ENCODE measurements around the gene CTNNA3. TPM values are rescaled to one million over a fixed set of nuclear protein-coding genes. Genes with fewer than 3 reads are reported as not detected.

CTNNA3 gene
- total RNA-seq, 4 donors from 2014 or later, result 0.68 to 75.2 (median 1.4) TPM

- TF ChIP-seq EP300 (IDR thresholded peaks at IDR 0.05; ENCODE audit: low read depth), result no peak
- no peak for TF ChIP-seq POLR2AphosphoS5 (IDR thresholded peaks at IDR 0.05)
- no peak for TF ChIP-seq POLR2A (IDR thresholded peaks at IDR 0.05)
- TF ChIP-seq CTCF (IDR thresholded peaks at IDR 0.05), result no peak
- WGBS, 2 donors (ENCODE audit: low coverage in 1 of 2), result 43 to 53% methylated on average over 1 of the region's 1 CpG
- Histone ChIP-seq H3K36me3 (no peaks in the 10 kb centered on the region), H3K4me3 (no peak overlapping the region), H3K9me3 (peaks cover 0 to 3% of the 10 kb centered on the region in 2 donors), H3K27me3 (no peaks in the 10 kb centered on the region), H3K4me1 (no peaks in the 10 kb centered on the region), H3K27ac (no peak overlapping the region)
- DNase-seq, result no peak
- intact Hi-C loops (cut with DNase I; ENCODE audit: low total_unique reads), result no loop called here
- in situ Hi-C loops (cut with MboI; ENCODE audit: low pct_ligation_motif_present in 1 of 4, low pct_unique_long_range_greater_than_20kb in 1 of 4, low sequenced_read_pairs in 3 of 4), result no loop called here
These were observed 1650.1 kb downstream of the CTNNA3 start for GRCh38 chr10:66045859-66046258.

- Histone ChIP-seq H3K27ac (no peak overlapping the region), H3K27me3 (no peaks in the 10 kb centered on the region), H3K9me3 (peaks cover 0 to 3% of the 10 kb centered on the region in 2 donors), H3K36me3 (no peaks in the 10 kb centered on the region), H3K4me1 (no peaks in the 10 kb centered on the region), H3K4me3 (no peak overlapping the region)
- intact Hi-C loops (cut with DNase I; ENCODE audit: low total_unique reads) (no loop called here), in situ Hi-C loops (cut with MboI; ENCODE audit: low pct_ligation_motif_present in 1 of 4, low pct_unique_long_range_greater_than_20kb in 1 of 4, low sequenced_read_pairs in 3 of 4) (no loop called here)
- DNase-seq, result no peak
- TF ChIP-seq POLR2AphosphoS5 (IDR thresholded peaks at IDR 0.05) (no peak), EP300 (IDR thresholded peaks at IDR 0.05; ENCODE audit: low read depth) (no peak), CTCF (IDR thresholded peaks at IDR 0.05) (no peak), POLR2A (IDR thresholded peaks at IDR 0.05) (no peak)
- 73 to 81% methylated on average over 3 of the region's 3 CpGs for WGBS, 2 donors (ENCODE audit: low coverage in 1 of 2)
These were observed 1654.2 kb downstream of the CTNNA3 start for GRCh38 chr10:66041771-66042170.

GRCh38 chr10:66038623-66039022, 1657.4 kb downstream of the CTNNA3 start:
- H3K27me3 ChIP-seq, result no peaks in the 10 kb centered on the region
- no peak overlapping the region for H3K4me3 ChIP-seq
- no peak overlapping the region for H3K27ac ChIP-seq
- TF ChIP-seq EP300 (IDR thresholded peaks at IDR 0.05; ENCODE audit: low read depth) (no peak), POLR2A (IDR thresholded peaks at IDR 0.05) (no peak)
- DNase-seq, result no peak
- H3K4me1 ChIP-seq, result no peaks in the 10 kb centered on the region
- intact Hi-C loops (cut with DNase I; ENCODE audit: low total_unique reads) (no loop called here), in situ Hi-C loops (cut with MboI; ENCODE audit: low pct_ligation_motif_present in 1 of 4, low pct_unique_long_range_greater_than_20kb in 1 of 4, low sequenced_read_pairs in 3 of 4) (no loop called here)
- no peaks in the 10 kb centered on the region for H3K36me3 ChIP-seq
- 80 to 88% methylated on average over 1 of the region's 1 CpG for WGBS, 2 donors (ENCODE audit: low coverage in 1 of 2)
- no peaks in the 10 kb centered on the region for H3K9me3 ChIP-seq

GRCh38 chr10:66026321-66026720, 1669.7 kb downstream of the CTNNA3 start:
- TF ChIP-seq POLR2A (IDR thresholded peaks at IDR 0.05), result no peak
- in situ Hi-C loops (cut with MboI; ENCODE audit: low pct_ligation_motif_present in 1 of 4, low pct_unique_long_range_greater_than_20kb in 1 of 4, low sequenced_read_pairs in 3 of 4) (no loop called here), intact Hi-C loops (cut with DNase I; ENCODE audit: low total_unique reads) (loop anchor here (10.0 kb wide), 1 partner anchor 308 kb away; no protein-coding TSS in a partner anchor)
- Histone ChIP-seq H3K9me3 (no peaks in the 10 kb centered on the region), H3K27me3 (no peaks in the 10 kb centered on the region), H3K4me1 (no peaks in the 10 kb centered on the region), H3K36me3 (no peaks in the 10 kb centered on the region), H3K27ac (no peak overlapping the region), H3K4me3 (no peak overlapping the region)
- 88% methylated on average over 2 of the region's 2 CpGs for WGBS, 2 donors (ENCODE audit: low coverage in 1 of 2)
- no peak for DNase-seq

- no peaks in the 10 kb centered on the region for H3K4me1 ChIP-seq
- in situ Hi-C loops (cut with MboI; ENCODE audit: low pct_ligation_motif_present in 1 of 4, low pct_unique_long_range_greater_than_20kb in 1 of 4, low sequenced_read_pairs in 3 of 4), result no loop called here
- H3K27me3 ChIP-seq, result no peaks in the 10 kb centered on the region
- intact Hi-C loops (cut with DNase I; ENCODE audit: low total_unique reads), result loop anchor here (10.0 kb wide), 1 partner anchor 310 kb away; no protein-coding TSS in a partner anchor
- no peak overlapping the region for H3K4me3 ChIP-seq
- DNase-seq, result no peak
- no peak for TF ChIP-seq EP300 (IDR thresholded peaks at IDR 0.05; ENCODE audit: low read depth)
- no peak for TF ChIP-seq POLR2AphosphoS5 (IDR thresholded peaks at IDR 0.05)
- no peak for TF ChIP-seq CTCF (IDR thresholded peaks at IDR 0.05)
- no peak for TF ChIP-seq POLR2A (IDR thresholded peaks at IDR 0.05)
- H3K9me3 ChIP-seq, result no peaks in the 10 kb centered on the region
- no peak overlapping the region for H3K27ac ChIP-seq
- H3K36me3 ChIP-seq, result no peaks in the 10 kb centered on the region
These were observed 1670.8 kb downstream of the CTNNA3 start for GRCh38 chr10:66025186-66025585.
